ENCODE data around the gene SMG6. TPM values are rescaled to one million over a fixed set of nuclear protein-coding genes. Genes with fewer than 3 reads are reported as not detected.

SMG6 gene
- total RNA-seq, 1 donor from 2014 or later: 9.2 TPM

- DNase-seq (ENCODE audit: low read depth) (no peak), FAIRE-seq (no peak)
- TF ChIP-seq CTCF (IDR thresholded peaks at IDR 0.05; ENCODE audit: insufficient read depth, low read length, severe bottlenecking): no peak
- H3K27me3 ChIP-seq (ENCODE audit: control insufficient read depth, insufficient read depth, low read length): no peaks in the 10 kb centered on the region
- H3K4me3 ChIP-seq (ENCODE audit: low read depth, low read length): peak overlapping the region; percentile 92
- H3K36me3 ChIP-seq (ENCODE audit: control insufficient read depth, insufficient read depth, low read length): peaks cover 24% of the 10 kb centered on the region
These were observed 262.5 kb downstream of the SMG6 start for GRCh38 chr17:2040942-2041560.

- peaks cover 28% of the 10 kb centered on the region for H3K36me3 ChIP-seq (ENCODE audit: control insufficient read depth, insufficient read depth, low read length)
- FAIRE-seq: no peak
- no peak overlapping the region for H3K4me3 ChIP-seq (ENCODE audit: low read depth, low read length)
- H3K27me3 ChIP-seq (ENCODE audit: control insufficient read depth, insufficient read depth, low read length): no peaks in the 10 kb centered on the region
- no peak for TF ChIP-seq CTCF (IDR thresholded peaks at IDR 0.05; ENCODE audit: insufficient read depth, low read length, severe bottlenecking)
- no peak for DNase-seq (ENCODE audit: low read depth)
These were observed 263.3 kb downstream of the SMG6 start for GRCh38 chr17:2040219-2040827.

GRCh38 chr17:2037155-2037554 is 266.4 kb downstream of the SMG6 start:
- TF ChIP-seq CTCF (IDR thresholded peaks at IDR 0.05; ENCODE audit: insufficient read depth, low read length, severe bottlenecking): no peak

GRCh38 chr17:2035541-2036488 is 267.8 kb downstream of the SMG6 start:
- Histone ChIP-seq H3K27me3 (ENCODE audit: control insufficient read depth, insufficient read depth, low read length) (no peaks in the 10 kb centered on the region), H3K4me3 (ENCODE audit: low read depth, low read length) (no peak overlapping the region), H3K36me3 (ENCODE audit: control insufficient read depth, insufficient read depth, low read length) (peaks cover 18% of the 10 kb centered on the region)
- FAIRE-seq (no peak), DNase-seq (ENCODE audit: low read depth) (no peak)
- no peak for TF ChIP-seq CTCF (IDR thresholded peaks at IDR 0.05; ENCODE audit: insufficient read depth, low read length, severe bottlenecking)

More at GRCh38 chr17:2037155-2037554, 266.4 kb downstream of the SMG6 start:
- Histone ChIP-seq H3K36me3 (ENCODE audit: control insufficient read depth, insufficient read depth, low read length) (peaks cover 18% of the 10 kb centered on the region), H3K4me3 (ENCODE audit: low read depth, low read length) (no peak overlapping the region), H3K27me3 (ENCODE audit: control insufficient read depth, insufficient read depth, low read length) (no peaks in the 10 kb centered on the region)
- DNase-seq (ENCODE audit: low read depth): no peak
- FAIRE-seq: no peak

- no peak for TF ChIP-seq CTCF (IDR thresholded peaks at IDR 0.05; ENCODE audit: insufficient read depth, low read length, severe bottlenecking)
- H3K27me3 ChIP-seq (ENCODE audit: control insufficient read depth, insufficient read depth, low read length): no peaks in the 10 kb centered on the region
- DNase-seq (ENCODE audit: low read depth) (no peak), FAIRE-seq (no peak)
- H3K4me3 ChIP-seq (ENCODE audit: low read depth, low read length): no peak overlapping the region
- peaks cover 18% of the 10 kb centered on the region for H3K36me3 ChIP-seq (ENCODE audit: control insufficient read depth, insufficient read depth, low read length)
These were observed 268.6 kb downstream of the SMG6 start for GRCh38 chr17:2034806-2035540.

Measured in bronchial epithelial cell (primary cell).